Measurements from ENCODE around the gene AKAP6. TPM values are rescaled to one million over a fixed set of nuclear protein-coding genes. Genes with fewer than 3 reads are reported as not detected.

The AKAP6 gene
- total and polyA plus RNA-seq, 8 donors = 3.7 to 7.2 (median 6.0) TPM

DNA sequence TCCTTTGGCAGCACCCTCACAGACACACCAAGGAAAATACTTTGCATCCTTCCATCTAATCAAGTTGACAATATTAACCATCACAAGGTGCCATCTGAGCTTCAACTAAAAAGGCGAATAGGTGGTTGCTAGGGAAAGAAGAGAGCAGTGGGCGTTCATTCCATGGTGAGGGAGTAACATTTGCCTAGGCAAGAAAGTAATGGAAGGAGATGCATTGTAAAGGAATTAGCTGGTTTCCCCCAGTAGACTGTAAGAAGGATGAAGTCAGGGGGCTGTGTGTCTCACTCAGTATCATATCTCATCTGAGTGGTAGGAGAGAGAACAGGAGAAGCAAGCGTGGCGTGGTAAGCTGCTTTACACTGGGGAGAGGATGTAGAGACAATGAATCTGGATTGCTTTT lies 34.7 kb downstream of the AKAP6 start:
- DNase-seq = no peak
- Histone ChIP-seq H3K36me3 (no peaks in the 10 kb centered on the region), H3K4me3 (no peak overlapping the region), H3K4me1 (no peaks in the 10 kb centered on the region), H3K27ac (no peak overlapping the region), H3K9me3 (no peaks in the 10 kb centered on the region), H3K27me3 (no peaks in the 10 kb centered on the region)
- no peak for ATAC-seq
- TF ChIP-seq, protein P1, sequence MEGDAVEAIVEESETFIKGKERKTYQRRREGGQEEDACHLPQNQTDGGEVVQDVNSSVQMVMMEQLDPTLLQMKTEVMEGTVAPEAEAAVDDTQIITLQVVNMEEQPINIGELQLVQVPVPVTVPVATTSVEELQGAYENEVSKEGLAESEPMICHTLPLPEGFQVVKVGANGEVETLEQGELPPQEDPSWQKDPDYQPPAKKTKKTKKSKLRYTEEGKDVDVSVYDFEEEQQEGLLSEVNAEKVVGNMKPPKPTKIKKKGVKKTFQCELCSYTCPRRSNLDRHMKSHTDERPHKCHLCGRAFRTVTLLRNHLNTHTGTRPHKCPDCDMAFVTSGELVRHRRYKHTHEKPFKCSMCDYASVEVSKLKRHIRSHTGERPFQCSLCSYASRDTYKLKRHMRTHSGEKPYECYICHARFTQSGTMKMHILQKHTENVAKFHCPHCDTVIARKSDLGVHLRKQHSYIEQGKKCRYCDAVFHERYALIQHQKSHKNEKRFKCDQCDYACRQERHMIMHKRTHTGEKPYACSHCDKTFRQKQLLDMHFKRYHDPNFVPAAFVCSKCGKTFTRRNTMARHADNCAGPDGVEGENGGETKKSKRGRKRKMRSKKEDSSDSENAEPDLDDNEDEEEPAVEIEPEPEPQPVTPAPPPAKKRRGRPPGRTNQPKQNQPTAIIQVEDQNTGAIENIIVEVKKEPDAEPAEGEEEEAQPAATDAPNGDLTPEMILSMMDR (IDR thresholded peaks at IDR 0.05) = no peak
- intact Hi-C loops (cut with DNase I) = no loop called here

DNA sequence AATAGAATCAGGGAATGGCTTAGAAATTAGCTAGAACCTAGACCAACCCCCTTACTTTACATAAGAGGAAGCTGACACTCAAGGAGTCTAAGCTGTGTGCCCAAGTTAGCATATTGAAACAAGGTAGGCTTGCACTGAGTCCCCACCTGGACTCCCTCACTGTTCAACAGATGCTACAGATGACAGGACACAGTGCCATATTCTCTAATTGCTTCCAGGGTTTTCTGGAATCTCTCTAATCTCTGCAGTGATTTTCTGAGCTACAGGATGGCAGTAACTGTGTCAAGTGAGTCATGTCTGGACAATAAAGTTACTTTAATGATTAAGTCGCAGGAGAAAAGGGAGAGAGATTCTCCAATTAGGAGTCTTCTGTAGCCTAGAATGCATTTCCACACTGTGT lies 35.8 kb downstream of the AKAP6 start:
- no peaks in the 10 kb centered on the region for H3K27me3 ChIP-seq
- H3K9me3 ChIP-seq = no peaks in the 10 kb centered on the region
- H3K4me3 ChIP-seq = no peak overlapping the region
- intact Hi-C loops (cut with DNase I) = no loop called here
- H3K36me3 ChIP-seq = no peaks in the 10 kb centered on the region
- TF ChIP-seq, protein P1 (IDR thresholded peaks at IDR 0.05) = no peak
- no peaks in the 10 kb centered on the region for H3K4me1 ChIP-seq
- DNase-seq (no peak), ATAC-seq (no peak)
- H3K27ac ChIP-seq = no peak overlapping the region

DNA sequence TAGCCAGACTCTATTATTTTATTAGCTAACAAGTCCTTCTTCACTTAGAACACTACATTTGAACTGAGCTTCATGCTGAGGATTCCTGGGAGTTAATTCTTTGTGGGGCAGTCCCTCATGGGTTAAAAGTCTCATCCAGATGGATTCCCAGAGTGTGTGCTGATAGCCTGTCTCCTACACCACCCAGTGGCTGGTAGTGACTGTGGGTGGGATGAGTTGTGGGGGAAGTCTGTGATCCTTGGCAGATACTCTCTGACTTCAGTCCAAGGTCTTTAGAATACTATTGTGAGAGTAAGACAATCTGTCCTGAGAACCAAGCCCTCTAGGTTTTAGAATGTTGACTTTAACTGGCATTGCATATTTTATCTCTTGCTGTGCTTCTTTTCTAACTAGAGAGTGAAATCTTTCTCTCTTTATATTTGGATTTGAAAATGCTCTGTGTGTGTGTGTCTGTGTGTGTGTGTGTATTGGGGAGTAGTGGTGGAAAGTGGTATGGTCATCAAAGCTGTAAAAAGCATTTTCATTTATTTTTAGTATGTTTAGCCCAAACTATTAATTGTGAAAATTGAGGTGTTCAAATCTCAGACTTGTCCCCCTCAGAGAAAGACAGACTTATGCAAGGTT lies 37.3 kb downstream of the AKAP6 start:
- intact Hi-C loops (cut with DNase I) = no loop called here
- no peak overlapping the region for H3K4me3 ChIP-seq
- DNase-seq = peak in 1 of 4 donors; percentile 14
- no peaks in the 10 kb centered on the region for H3K36me3 ChIP-seq
- TF ChIP-seq, protein P1 (IDR thresholded peaks at IDR 0.05) = no peak
- ATAC-seq = peak; percentile 19
- no peaks in the 10 kb centered on the region for H3K27me3 ChIP-seq
- no peak overlapping the region for H3K27ac ChIP-seq
- no peaks in the 10 kb centered on the region for H3K4me1 ChIP-seq
- H3K9me3 ChIP-seq = no peaks in the 10 kb centered on the region

DNA sequence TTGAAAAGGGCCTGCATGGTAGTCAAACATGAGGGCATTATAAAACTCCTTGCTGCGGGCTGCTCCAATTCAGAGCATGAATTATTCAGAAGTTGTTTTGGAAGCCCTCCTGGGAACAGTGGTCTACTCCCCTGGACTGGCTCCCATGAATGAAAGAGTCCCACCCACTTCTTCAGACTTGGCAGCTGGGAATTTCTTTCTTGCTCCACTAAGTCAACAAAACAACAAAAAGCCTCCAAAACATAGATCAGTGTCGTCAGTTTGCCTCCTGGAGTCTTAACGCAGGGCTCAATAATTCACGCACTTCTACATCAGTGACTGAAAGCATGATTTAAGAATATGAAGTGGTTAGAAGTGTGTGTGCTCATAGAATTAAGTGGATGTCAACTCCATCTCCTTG lies 37.9 kb downstream of the AKAP6 start:
- Histone ChIP-seq H3K36me3 (no peaks in the 10 kb centered on the region), H3K9me3 (no peaks in the 10 kb centered on the region), H3K4me3 (no peak overlapping the region), H3K4me1 (no peaks in the 10 kb centered on the region), H3K27me3 (no peaks in the 10 kb centered on the region), H3K27ac (no peak overlapping the region)
- TF ChIP-seq, protein P1 (IDR thresholded peaks at IDR 0.05) = no peak
- peak; percentile 59 for ATAC-seq
- intact Hi-C loops (cut with DNase I) = no loop called here
- DNase-seq = peak in 1 of 4 donors; percentile 17

DNA sequence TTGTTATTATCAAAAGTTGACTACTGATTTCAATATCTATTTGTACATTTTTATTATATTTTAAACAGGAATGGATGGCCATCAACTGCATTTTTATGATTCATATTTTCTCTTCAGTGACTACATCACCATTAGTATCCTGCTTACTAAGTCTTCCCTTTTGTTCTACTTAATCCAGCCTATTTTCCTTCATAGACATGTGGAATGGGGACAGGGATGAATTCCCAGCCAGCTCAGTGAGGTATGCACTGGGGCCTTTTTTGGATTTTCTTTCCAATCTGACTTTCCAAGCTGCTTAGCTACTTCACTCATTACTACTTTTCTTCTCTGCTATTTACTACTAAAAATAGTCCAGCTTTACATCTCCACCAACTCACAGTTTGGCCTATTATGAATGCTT lies 38.4 kb downstream of the AKAP6 start:
- Histone ChIP-seq H3K4me3 (no peak overlapping the region), H3K27ac (no peak overlapping the region), H3K9me3 (no peaks in the 10 kb centered on the region), H3K4me1 (no peaks in the 10 kb centered on the region), H3K36me3 (no peaks in the 10 kb centered on the region), H3K27me3 (no peaks in the 10 kb centered on the region)
- intact Hi-C loops (cut with DNase I) = no loop called here
- TF ChIP-seq, protein P1 (IDR thresholded peaks at IDR 0.05) = no peak
- no peak for DNase-seq
- peak; percentile 30 for ATAC-seq
